ENCODE results near the gene SCN1A.
"Not testable (repeated sequence)": the region's sequence is repeated elsewhere in the genome, so short reads cannot be mapped to it uniquely, and the experiment has no call there.

The SCN1A gene

GRCh38 chr2:166127217-166128155 lies at the start of gene SCN1A:
SCN1A (minus strand) TSS chr2:166128020; CDS start chr2:166073621, 54,399 bp downstream.
- DNase-seq: no peak

- DNase-seq: no peak
These were observed 45.4 kb upstream of the SCN1A start for GRCh38 chr2:166173263-166173662.

- no peak for DNase-seq
These were observed 43.4 kb upstream of the SCN1A start for GRCh38 chr2:166171216-166171615.

GRCh38 chr2:166170356-166170755 lies 42.5 kb upstream of the SCN1A start:
- no peak for DNase-seq

- no peak for DNase-seq
These were observed 39.6 kb upstream of the SCN1A start for GRCh38 chr2:166167449-166167848.

GRCh38 chr2:166163775-166164174 lies 36.0 kb upstream of the SCN1A start:
- DNase-seq: no peak

- DNase-seq: no peak
These were observed 30.7 kb upstream of the SCN1A start for GRCh38 chr2:166158546-166158945.

- DNase-seq: no peak
These were observed 29.8 kb upstream of the SCN1A start for GRCh38 chr2:166157578-166157977.

GRCh38 chr2:166156985-166157490 lies 29.2 kb upstream of the SCN1A start:
- no peak for DNase-seq

GRCh38 chr2:166155589-166155988 lies 27.8 kb upstream of the SCN1A start:
- DNase-seq: no peak

GRCh38 chr2:166154685-166155338 lies 27.0 kb upstream of the SCN1A start:
- no peak for DNase-seq

GRCh38 chr2:166152064-166152463 lies 24.2 kb upstream of the SCN1A start:
- no peak for DNase-seq

- no peak for DNase-seq
These were observed 20.9 kb upstream of the SCN1A start for GRCh38 chr2:166148500-166149400.

GRCh38 chr2:166147883-166148282 lies 20.1 kb upstream of the SCN1A start:
- no peak for DNase-seq

GRCh38 chr2:166144071-166144470 lies 16.3 kb upstream of the SCN1A start:
- DNase-seq: no peak

GRCh38 chr2:166140932-166141331 lies 13.1 kb upstream of the SCN1A start:
- DNase-seq: no peak

GRCh38 chr2:166140475-166140874 lies 12.7 kb upstream of the SCN1A start:
- DNase-seq: no peak

- not testable (repeated sequence) for DNase-seq
These were observed 11.7 kb upstream of the SCN1A start for GRCh38 chr2:166139479-166139878.

- no peak for DNase-seq
These were observed 10.8 kb upstream of the SCN1A start for GRCh38 chr2:166138667-166139066.

GRCh38 chr2:166138144-166138543 lies 10.3 kb upstream of the SCN1A start:
- no peak for DNase-seq

- DNase-seq: no peak
These were observed 9.5 kb upstream of the SCN1A start for GRCh38 chr2:166137331-166137730.

GRCh38 chr2:166135849-166136258 lies 8.0 kb upstream of the SCN1A start:
- DNase-seq: no peak
